Fibroblast of lung (primary cell): ENCODE measurements around the gene TP53RK. TPM values are rescaled to one million over a fixed set of nuclear protein-coding genes. Genes with fewer than 3 reads are reported as not detected.

ENCODE experiments used
- DNase-seq, 2 donors: peaks; one replicate each; pipeline versions ENCODE4 v3.0.0 to v3.0.0-alpha.2; 2010; ENCODE audit warnings: low read depth in 2 of 2
- H2AFZ ChIP-seq: 2 replicates; pipeline ENCODE4 v1.5.1; 2012; ENCODE audit warnings: low read length, control low read depth, inconsistent platforms
- H3K27ac ChIP-seq: 2 replicates; pipeline ENCODE4 v1.5.1; 2011; ENCODE audit warnings: low read length, control low read depth; ENCODE audit not compliant: insufficient read depth
- H3K27me3 ChIP-seq: 2 replicates; pipeline ENCODE4 v1.5.1; 2011; ENCODE audit warnings: mild to moderate bottlenecking, low read length; ENCODE audit not compliant: control insufficient read depth, insufficient read depth
- H3K36me3 ChIP-seq: 2 replicates; pipeline ENCODE4 v1.5.1; 2011; ENCODE audit warnings: low read length; ENCODE audit not compliant: control insufficient read depth, insufficient read depth
- H3K4me1 ChIP-seq: 2 replicates; pipeline ENCODE4 v1.5.1; 2011; ENCODE audit warnings: low read length; ENCODE audit not compliant: control insufficient read depth, insufficient read depth; ENCODE audit errors: extremely low read depth
- H3K4me2 ChIP-seq: 2 replicates; pipeline ENCODE4 v1.5.1; 2011; ENCODE audit warnings: low read length, control low read depth; ENCODE audit not compliant: insufficient read depth; ENCODE audit errors: extremely low read depth
- H3K4me3 ChIP-seq, 4 experiments: fragments of 200-600 bp in 1 of 4; sonication (generic) in 1 of 4; replicated peaks in 1 of 4; 2 replicates each; pipeline ENCODE4 v1.5.1; 2011 to 2016; ENCODE audit warnings: low read length in 4 of 4, low read depth in 3 of 4, mild to moderate bottlenecking in 3 of 4, control low read depth in 2 of 4, inconsistent platforms in 1 of 4, mixed read lengths in 1 of 4; ENCODE audit not compliant: insufficient read depth in 1 of 4; ENCODE audit errors: control extremely low read depth in 1 of 4
- H3K79me2 ChIP-seq: 2 replicates; pipeline ENCODE4 v1.5.1; 2012; ENCODE audit warnings: mild to moderate bottlenecking, low read length, inconsistent platforms; ENCODE audit not compliant: control insufficient read depth, insufficient read depth
- H3K9ac ChIP-seq: 2 replicates; pipeline ENCODE4 v1.5.1; 2011; ENCODE audit warnings: mild to moderate bottlenecking, low read length, control low read depth; ENCODE audit not compliant: insufficient read depth
- H3K9me3 ChIP-seq: 2 replicates; pipeline ENCODE4 v1.5.1; 2012; ENCODE audit warnings: low read depth, low read length; ENCODE audit not compliant: control insufficient read depth, insufficient read depth
- H4K20me1 ChIP-seq: 2 replicates; pipeline ENCODE4 v1.5.1; 2011; ENCODE audit warnings: low read length; ENCODE audit not compliant: control insufficient read depth, insufficient read depth; ENCODE audit errors: extremely low read depth
- CTCF ChIP-seq, 2 donors: IDR thresholded peaks in 1 of 2; conservative IDR thresholded peaks in 1 of 2; 1 replicate in 1 of 2; 2 replicates in 1 of 2; pipeline ENCODE4 v1.5.1; 2011 to 2012; ENCODE audit warnings: low read length in 2 of 2, control low read depth in 1 of 2, inconsistent platforms in 1 of 2, low read depth in 1 of 2, mild to moderate bottlenecking in 1 of 2
- EZH2 ChIP-seq: IDR thresholded peaks from 2 replicates; pipeline ENCODE4 v1.5.1; 2012; ENCODE audit warnings: low read length, control low read depth, mild to moderate bottlenecking; ENCODE audit errors: missing control alignments
- polyA plus RNA-seq, 2 donors: library from polyadenylated mRNA; depleted of rRNA in 1 of 2; stranded (reverse) in 1 of 2; unstranded in 1 of 2; fragments of >200 nt; gene quantifications; 2 replicates each; pipeline ENCODE4 v1.2.1, GENCODE V29; 2011 to 2012; ENCODE audit warnings: missing spikeins in 1 of 2
- total RNA-seq: library from RNA; depleted of rRNA; stranded (reverse); fragments of >200 nt; gene quantifications from 2 replicates; pipeline ENCODE4 v1.2.1, GENCODE V29; 2014

TP53RK gene
- total and polyA plus RNA-seq, 2 donors (not counting 1 experiment from before 2014, with no cell fraction given), result 9.2 to 19.5 TPM

GRCh38 chr20:46725186-46726165, 36.2 kb upstream of the TP53RK start:
- Histone ChIP-seq H3K4me2 (no peak overlapping the region), H3K9me3 (no peaks in the 10 kb centered on the region), H4K20me1 (no peaks in the 10 kb centered on the region), H3K4me3 (no peak overlapping the region), H3K27ac (no peak overlapping the region), H3K79me2 (no peaks in the 10 kb centered on the region), H3K36me3 (peaks cover 5% of the 10 kb centered on the region), H3K4me1 (no peaks in the 10 kb centered on the region), H3K27me3 (no peaks in the 10 kb centered on the region), H2AFZ (no peak overlapping the region), H3K9ac (no peak overlapping the region)
- DNase-seq, result no peak
- TF ChIP-seq EZH2 (no peak), CTCF (conservative IDR thresholded peaks at IDR 0.05 in 1 of 2, IDR thresholded peaks at IDR 0.05 in 1 of 2; ENCODE audit: low read depth in 1 of 2, low read length in 2 of 2) (no peak)

GRCh38 chr20:46724343-46724959, 35.2 kb upstream of the TP53RK start:
- H2AFZ ChIP-seq, result no peak overlapping the region
- no peak overlapping the region for H3K4me2 ChIP-seq
- no peak overlapping the region for H3K27ac ChIP-seq
- H3K27me3 ChIP-seq, result no peaks in the 10 kb centered on the region
- H4K20me1 ChIP-seq, result no peaks in the 10 kb centered on the region
- no peak for DNase-seq
- H3K9ac ChIP-seq, result no peak overlapping the region
- no peak overlapping the region for H3K4me3 ChIP-seq
- H3K9me3 ChIP-seq, result no peaks in the 10 kb centered on the region
- no peaks in the 10 kb centered on the region for H3K79me2 ChIP-seq
- H3K36me3 ChIP-seq, result peaks cover 5% of the 10 kb centered on the region
- H3K4me1 ChIP-seq, result no peaks in the 10 kb centered on the region
- no peak for TF ChIP-seq CTCF (conservative IDR thresholded peaks at IDR 0.05 in 1 of 2, IDR thresholded peaks at IDR 0.05 in 1 of 2; ENCODE audit: low read depth in 1 of 2, low read length in 2 of 2)
- no peak for TF ChIP-seq EZH2

GRCh38 chr20:46723039-46723438, 33.8 kb upstream of the TP53RK start:
- no peak overlapping the region for H3K27ac ChIP-seq
- no peaks in the 10 kb centered on the region for H3K9me3 ChIP-seq
- H3K79me2 ChIP-seq, result no peaks in the 10 kb centered on the region
- no peak overlapping the region for H3K4me3 ChIP-seq
- H3K36me3 ChIP-seq, result peaks cover 3% of the 10 kb centered on the region
- TF ChIP-seq CTCF (conservative IDR thresholded peaks at IDR 0.05 in 1 of 2, IDR thresholded peaks at IDR 0.05 in 1 of 2; ENCODE audit: low read depth in 1 of 2, low read length in 2 of 2) (no peak), EZH2 (no peak)
- H3K9ac ChIP-seq, result no peak overlapping the region
- no peaks in the 10 kb centered on the region for H3K4me1 ChIP-seq
- no peak overlapping the region for H3K4me2 ChIP-seq
- H3K27me3 ChIP-seq, result no peaks in the 10 kb centered on the region
- no peak overlapping the region for H2AFZ ChIP-seq
- no peak for DNase-seq
- no peaks in the 10 kb centered on the region for H4K20me1 ChIP-seq
